Gastroesophageal sphincter (tissue), 3 donors: ENCODE measurements around the gene RUNX3.

Source experiments
- CTCF ChIP-seq, 4 experiments: fragments of 200-600 bp in 2 of 4; fragments of 450-650 bp in 2 of 4; sonication (generic) in 1 of 4; IDR thresholded peaks; one replicate each; pipeline ENCODE4 v1.5.1; 2017 to 2019; ENCODE audit warnings: antibody characterized with exemption in 4 of 4, mild to moderate bottlenecking in 2 of 4, moderate library complexity in 2 of 4
- POLR2A ChIP-seq, 2 donors: fragments of 450-650 bp; IDR thresholded peaks; one replicate each; pipeline ENCODE4 v1.6.1; 2017; ENCODE audit warnings: antibody characterized with exemption in 2 of 2, mild to moderate bottlenecking in 2 of 2, moderate library complexity in 1 of 2

GRCh38 chr1:24886241-24886640 lies 43.8 kb downstream of the RUNX3 start:
- TF ChIP-seq POLR2A (IDR thresholded peaks at IDR 0.05) (no peak), CTCF (IDR thresholded peaks at IDR 0.05) (no peak)
